Subcutaneous adipose tissue (tissue), 4 donors: ENCODE data around the gene SLCO4A1. TPM values are rescaled to one million over a fixed set of nuclear protein-coding genes. Genes with fewer than 3 reads are reported as not detected.

Experiments
- CTCF ChIP-seq: fragments of 450-650 bp; IDR thresholded peaks from one replicate; pipeline ENCODE4 v1.5.1; 2016; ENCODE audit warnings: low read depth, mild to moderate bottlenecking, control low read depth, antibody characterized with exemption, moderate library complexity
- total RNA-seq, 4 donors: library from RNA; depleted of rRNA; stranded (reverse); fragments of >200 nt; gene quantifications; one replicate each; pipeline ENCODE4 v1.1.0, GENCODE V29; 2016

The SLCO4A1 gene
- 10 to 100 TPM in 3 of 4 donors, 1 to 10 TPM in 1; 9.0 to 38.5 (median 28.3) TPM for total RNA-seq

- TF ChIP-seq CTCF: no peak
These were observed at the start of gene SLCO4A1 for GRCh38 chr20:62642051-62642665. TSS of gene SLCO4A1 (plus strand) at chr20:62642503. CDS start at chr20:62656455, 13,952 bp downstream.

- no peak for TF ChIP-seq CTCF
These were observed 49.7 kb upstream of the SLCO4A1 start for GRCh38 chr20:62592506-62593177.

GRCh38 chr20:62593616-62594015, 48.7 kb upstream of the SLCO4A1 start:
- TF ChIP-seq CTCF: no peak

GRCh38 chr20:62595069-62595468, 47.2 kb upstream of the SLCO4A1 start:
- no peak for TF ChIP-seq CTCF

- no peak for TF ChIP-seq CTCF
These were observed 46.8 kb upstream of the SLCO4A1 start for GRCh38 chr20:62595491-62595890.

GRCh38 chr20:62596486-62596885, 45.8 kb upstream of the SLCO4A1 start:
- no peak for TF ChIP-seq CTCF

GRCh38 chr20:62596921-62597320, 45.4 kb upstream of the SLCO4A1 start:
- TF ChIP-seq CTCF: no peak
